ENCODE data around the gene KIRREL1.

KIRREL1 gene

GRCh38 chr1:158002631-158003405, 9.4 kb downstream of the KIRREL1 start:
- no peak overlapping the region for H3K4me3 ChIP-seq (ENCODE audit: low read depth, low read length)
- no peak for DNase-seq (ENCODE audit: low read depth)
- TF ChIP-seq CTCF (IDR thresholded peaks at IDR 0.05; ENCODE audit: insufficient read depth, low read depth, low read length, missing control alignments) = no peak

- no peak for TF ChIP-seq CTCF (IDR thresholded peaks at IDR 0.05; ENCODE audit: insufficient read depth, low read depth, low read length, missing control alignments)
- no peak for DNase-seq (ENCODE audit: low read depth)
- H3K4me3 ChIP-seq (ENCODE audit: low read depth, low read length) = no peak overlapping the region
Observed at GRCh38 chr1:158003406-158003800, 10.0 kb downstream of the KIRREL1 start.

- no peak for TF ChIP-seq CTCF (IDR thresholded peaks at IDR 0.05; ENCODE audit: insufficient read depth, low read depth, low read length, missing control alignments)
- no peak overlapping the region for H3K4me3 ChIP-seq (ENCODE audit: low read depth, low read length)
- DNase-seq (ENCODE audit: low read depth) = no peak
Observed at GRCh38 chr1:158005224-158005623, 11.8 kb downstream of the KIRREL1 start.

DNA sequence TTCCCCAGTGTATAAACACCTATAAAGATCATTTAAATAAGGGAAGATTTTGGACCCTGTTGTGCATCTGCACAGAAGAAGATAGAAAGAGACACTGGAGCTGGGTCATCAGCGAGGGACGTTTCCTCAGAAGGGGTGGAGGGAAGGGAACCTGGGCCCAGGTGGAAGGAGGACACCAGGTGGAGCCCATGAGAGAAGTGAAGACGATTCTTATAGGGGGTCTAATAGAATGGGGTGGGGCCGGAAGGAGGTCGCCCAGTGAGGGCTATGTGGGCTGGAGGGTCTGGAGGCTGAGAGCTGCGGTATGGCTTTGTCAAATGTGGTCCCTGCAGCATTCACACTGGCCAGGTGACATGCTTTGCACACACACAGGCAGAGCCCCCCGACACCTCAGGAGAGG, 13.7 kb downstream of the KIRREL1 start:
- no peak for DNase-seq (ENCODE audit: low read depth)
- no peak for TF ChIP-seq CTCF (IDR thresholded peaks at IDR 0.05; ENCODE audit: insufficient read depth, low read depth, low read length, missing control alignments)
- H3K4me3 ChIP-seq (ENCODE audit: low read depth, low read length) = no peak overlapping the region

GRCh38 chr1:158007667-158008386, 14.4 kb downstream of the KIRREL1 start:
- no peak for TF ChIP-seq CTCF (IDR thresholded peaks at IDR 0.05; ENCODE audit: insufficient read depth, low read depth, low read length, missing control alignments)
- no peak overlapping the region for H3K4me3 ChIP-seq (ENCODE audit: low read depth, low read length)
- no peak for DNase-seq (ENCODE audit: low read depth)

DNA sequence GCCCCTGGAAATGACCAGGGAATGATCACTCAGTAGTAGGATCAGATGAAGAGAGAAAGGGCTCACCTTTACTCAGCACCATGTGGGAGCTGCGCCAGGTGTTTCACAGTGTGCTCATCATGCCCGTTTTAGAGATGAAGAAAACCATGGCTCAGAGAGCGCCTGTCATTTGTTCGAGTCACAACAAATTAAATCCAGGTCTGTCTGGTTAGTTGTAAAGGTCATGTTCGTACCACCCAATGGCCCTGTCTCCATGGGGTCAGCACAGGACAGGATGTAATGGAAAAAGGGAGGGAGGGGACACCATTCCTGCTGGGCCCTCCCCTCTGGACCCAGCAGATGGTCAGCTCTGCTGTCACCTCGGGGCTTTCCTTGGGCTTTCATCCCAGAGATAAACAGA, 15.2 kb downstream of the KIRREL1 start:
- DNase-seq (ENCODE audit: low read depth) = no peak
- no peak overlapping the region for H3K4me3 ChIP-seq (ENCODE audit: low read depth, low read length)
- no peak for TF ChIP-seq CTCF (IDR thresholded peaks at IDR 0.05; ENCODE audit: insufficient read depth, low read depth, low read length, missing control alignments)

Measured in GM12865 (cell line).